Measurements from ENCODE around the gene ANTXR1.

Gene ANTXR1

GRCh38 chr2:69104261-69104660, 91.3 kb downstream of the ANTXR1 start:
- Histone ChIP-seq H3K4me3 (ENCODE audit: low read length, poor library complexity, severe bottlenecking) (no peak overlapping the region), H3K9me2 (replicated peaks; ENCODE audit: low read depth, low read length) (no peaks in the 10 kb centered on the region), H2AFZ (ENCODE audit: low read length) (no peak overlapping the region), H3K4me2 (ENCODE audit: low read depth, low read length, poor library complexity, severe bottlenecking) (no peak overlapping the region), H3K27me3 (ENCODE audit: insufficient read depth, low read length, poor library complexity, severe bottlenecking) (no peaks in the 10 kb centered on the region), H3F3A (ENCODE audit: low read depth) (no peaks in the 10 kb centered on the region), H3K36me3 (ENCODE audit: insufficient read depth, low read length) (peaks cover 10% of the 10 kb centered on the region; the same call in 1 of the 2 replicates), H3K4me1 (ENCODE audit: insufficient read depth, low read length, poor library complexity, severe bottlenecking) (no peaks in the 10 kb centered on the region), H3K79me2 (ENCODE audit: insufficient read depth, low read length) (no peaks in the 10 kb centered on the region), H4K20me1 (ENCODE audit: insufficient read depth, low read length, poor library complexity, severe bottlenecking) (no peaks in the 10 kb centered on the region), H3K9ac (ENCODE audit: low read depth, low read length, poor library complexity, severe bottlenecking) (no peak overlapping the region), H3K9me3 (ENCODE audit: insufficient read depth, low read depth, low read length) (no peaks in the 10 kb centered on the region)
- no peak for TF ChIP-seq EZH2phosphoT487 (IDR thresholded peaks at IDR 0.05; ENCODE audit: borderline replicate concordance)
- TF ChIP-seq, protein P1, sequence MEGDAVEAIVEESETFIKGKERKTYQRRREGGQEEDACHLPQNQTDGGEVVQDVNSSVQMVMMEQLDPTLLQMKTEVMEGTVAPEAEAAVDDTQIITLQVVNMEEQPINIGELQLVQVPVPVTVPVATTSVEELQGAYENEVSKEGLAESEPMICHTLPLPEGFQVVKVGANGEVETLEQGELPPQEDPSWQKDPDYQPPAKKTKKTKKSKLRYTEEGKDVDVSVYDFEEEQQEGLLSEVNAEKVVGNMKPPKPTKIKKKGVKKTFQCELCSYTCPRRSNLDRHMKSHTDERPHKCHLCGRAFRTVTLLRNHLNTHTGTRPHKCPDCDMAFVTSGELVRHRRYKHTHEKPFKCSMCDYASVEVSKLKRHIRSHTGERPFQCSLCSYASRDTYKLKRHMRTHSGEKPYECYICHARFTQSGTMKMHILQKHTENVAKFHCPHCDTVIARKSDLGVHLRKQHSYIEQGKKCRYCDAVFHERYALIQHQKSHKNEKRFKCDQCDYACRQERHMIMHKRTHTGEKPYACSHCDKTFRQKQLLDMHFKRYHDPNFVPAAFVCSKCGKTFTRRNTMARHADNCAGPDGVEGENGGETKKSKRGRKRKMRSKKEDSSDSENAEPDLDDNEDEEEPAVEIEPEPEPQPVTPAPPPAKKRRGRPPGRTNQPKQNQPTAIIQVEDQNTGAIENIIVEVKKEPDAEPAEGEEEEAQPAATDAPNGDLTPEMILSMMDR (conservative IDR thresholded peaks at IDR 0.05; ENCODE audit: low read length): no peak

- Histone ChIP-seq H3K4me2 (ENCODE audit: low read depth, low read length, poor library complexity, severe bottlenecking) (no peak overlapping the region), H3K27me3 (ENCODE audit: insufficient read depth, low read length, poor library complexity, severe bottlenecking) (no peaks in the 10 kb centered on the region), H3K9me2 (replicated peaks; ENCODE audit: low read depth, low read length) (no peaks in the 10 kb centered on the region), H3K4me1 (ENCODE audit: insufficient read depth, low read length, poor library complexity, severe bottlenecking) (no peaks in the 10 kb centered on the region), H3K79me2 (ENCODE audit: insufficient read depth, low read length) (no peaks in the 10 kb centered on the region), H3K9me3 (ENCODE audit: insufficient read depth, low read depth, low read length) (no peaks in the 10 kb centered on the region), H4K20me1 (ENCODE audit: insufficient read depth, low read length, poor library complexity, severe bottlenecking) (no peaks in the 10 kb centered on the region), H3K4me3 (ENCODE audit: low read length, poor library complexity, severe bottlenecking) (no peak overlapping the region), H3K36me3 (ENCODE audit: insufficient read depth, low read length) (no peaks in the 10 kb centered on the region), H2AFZ (ENCODE audit: low read length) (no peak overlapping the region), H3F3A (ENCODE audit: low read depth) (no peaks in the 10 kb centered on the region), H3K9ac (ENCODE audit: low read depth, low read length, poor library complexity, severe bottlenecking) (no peak overlapping the region)
- TF ChIP-seq EZH2phosphoT487 (IDR thresholded peaks at IDR 0.05; ENCODE audit: borderline replicate concordance): no peak
- TF ChIP-seq, protein P1 (conservative IDR thresholded peaks at IDR 0.05; ENCODE audit: low read length): no peak
Observed at GRCh38 chr2:69109255-69109654, 96.3 kb downstream of the ANTXR1 start.

GRCh38 chr2:69111076-69111475, 98.1 kb downstream of the ANTXR1 start:
- Histone ChIP-seq H4K20me1 (ENCODE audit: insufficient read depth, low read length, poor library complexity, severe bottlenecking) (no peaks in the 10 kb centered on the region), H3K4me3 (ENCODE audit: low read length, poor library complexity, severe bottlenecking) (no peak overlapping the region), H2AFZ (ENCODE audit: low read length) (no peak overlapping the region), H3K4me1 (ENCODE audit: insufficient read depth, low read length, poor library complexity, severe bottlenecking) (no peaks in the 10 kb centered on the region), H3K9me3 (ENCODE audit: insufficient read depth, low read depth, low read length) (no peaks in the 10 kb centered on the region), H3K79me2 (ENCODE audit: insufficient read depth, low read length) (no peaks in the 10 kb centered on the region), H3K9me2 (replicated peaks; ENCODE audit: low read depth, low read length) (no peaks in the 10 kb centered on the region), H3K4me2 (ENCODE audit: low read depth, low read length, poor library complexity, severe bottlenecking) (no peak overlapping the region), H3K36me3 (ENCODE audit: insufficient read depth, low read length) (no peaks in the 10 kb centered on the region), H3K9ac (ENCODE audit: low read depth, low read length, poor library complexity, severe bottlenecking) (no peak overlapping the region), H3F3A (ENCODE audit: low read depth) (no peaks in the 10 kb centered on the region), H3K27me3 (ENCODE audit: insufficient read depth, low read length, poor library complexity, severe bottlenecking) (no peaks in the 10 kb centered on the region)
- TF ChIP-seq EZH2phosphoT487 (IDR thresholded peaks at IDR 0.05; ENCODE audit: borderline replicate concordance): no peak
- TF ChIP-seq, protein P1 (conservative IDR thresholded peaks at IDR 0.05; ENCODE audit: low read length): no peak
